GM12878 (cell line): ENCODE measurements around the gene BCR.
"Not testable (repeated sequence)": the region's sequence is repeated elsewhere in the genome, so short reads cannot be mapped to it uniquely, and the experiment has no call there.

Experiments
- ATF7 ChIP-seq: fragments of 450-650 bp; IDR thresholded peaks from 2 replicates; pipeline ENCODE4 v1.6.1; 2016; ENCODE audit warnings: low read depth, mild to moderate bottlenecking
- CREB1 ChIP-seq: IDR thresholded peaks from 2 replicates; pipeline ENCODE4 v1.6.1; 2012; ENCODE audit warnings: low read depth, mild to moderate bottlenecking, inconsistent platforms
- EP300 ChIP-seq, 2 experiments: fragments of 150-350 bp in 1 of 2; IDR thresholded peaks; 2 replicates each; pipeline ENCODE4 v1.6.1; 2011 to 2012; ENCODE audit warnings: low read depth in 2 of 2, low read length in 2 of 2, borderline replicate concordance in 1 of 2, improper control_type of control experiment in 1 of 2, inconsistent platforms in 1 of 2; ENCODE audit not compliant: control insufficient read depth in 1 of 2
- ETV6 ChIP-seq, 2 experiments: fragments of 450-650 bp in 1 of 2; IDR thresholded peaks in 1 of 2; conservative IDR thresholded peaks in 1 of 2; 2 replicates each; pipeline ENCODE4 v1.6.1; 2014; ENCODE audit warnings: antibody characterized with exemption in 1 of 2, borderline replicate concordance in 1 of 2, low read depth in 1 of 2, mild to moderate bottlenecking in 1 of 2, moderate library complexity in 1 of 2
- EZH2 ChIP-seq: IDR thresholded peaks from 2 replicates; pipeline ENCODE4 v1.6.1; 2012; ENCODE audit warnings: low read depth, mild to moderate bottlenecking, control low read depth, inconsistent platforms, low read length, borderline replicate concordance; ENCODE audit not compliant: control insufficient read depth
- FOS ChIP-seq: IDR thresholded peaks from 3 replicates; pipeline ENCODE4 v1.6.1; 2011; ENCODE audit warnings: borderline replicate concordance; ENCODE audit not compliant: insufficient read length; ENCODE audit errors: extremely low read depth
- MTA3 ChIP-seq: IDR thresholded peaks from 2 replicates; pipeline ENCODE4 v1.6.1; 2012; ENCODE audit warnings: low read length, inconsistent platforms, borderline replicate concordance
- POLR2A ChIP-seq: IDR thresholded peaks from 2 replicates; pipeline ENCODE4 v1.6.1; 2011; ENCODE audit warnings: low read depth, mild to moderate bottlenecking, low read length
- POLR2AphosphoS5 ChIP-seq: IDR thresholded peaks from 2 replicates; pipeline ENCODE4 v1.6.1; 2011; ENCODE audit warnings: mild to moderate bottlenecking, low read length, inconsistent platforms
- TAF1 ChIP-seq: IDR thresholded peaks from 2 replicates; pipeline ENCODE4 v1.6.1; 2011; ENCODE audit warnings: mild to moderate bottlenecking, low read depth, low read length, borderline replicate concordance
- TCF7 ChIP-seq: IDR thresholded peaks from 2 replicates; pipeline ENCODE4 v1.6.1; 2014; ENCODE audit warnings: antibody characterized with exemption, borderline replicate concordance
- TF ChIP-seq, protein P1 (sequence below), 3 experiments: IDR thresholded peaks in 2 of 3; conservative IDR thresholded peaks in 1 of 3; 2 replicates each; pipeline ENCODE4 v1.5.1; 2011; ENCODE audit warnings: low read depth in 3 of 3, low read length in 3 of 3, mild to moderate bottlenecking in 3 of 3, control low read depth in 2 of 3, moderate library complexity in 2 of 3, inconsistent platforms in 1 of 3, mixed read lengths in 1 of 3; ENCODE audit not compliant: control insufficient read depth in 2 of 3, insufficient read depth in 1 of 3; ENCODE audit errors: extremely low read depth in 1 of 3
- TF ChIP-seq, protein P2 (sequence below): IDR thresholded peaks from 2 replicates; pipeline ENCODE4 v1.6.1; 2012; ENCODE audit warnings: low read depth, low read length, improper control_type of control experiment
- TF ChIP-seq, protein P3 (sequence below): fragments of 450-650 bp; IDR thresholded peaks from 2 replicates; pipeline ENCODE4 v1.6.1; 2017; ENCODE audit warnings: antibody characterized with exemption, mild to moderate bottlenecking, moderate library complexity

DNA sequence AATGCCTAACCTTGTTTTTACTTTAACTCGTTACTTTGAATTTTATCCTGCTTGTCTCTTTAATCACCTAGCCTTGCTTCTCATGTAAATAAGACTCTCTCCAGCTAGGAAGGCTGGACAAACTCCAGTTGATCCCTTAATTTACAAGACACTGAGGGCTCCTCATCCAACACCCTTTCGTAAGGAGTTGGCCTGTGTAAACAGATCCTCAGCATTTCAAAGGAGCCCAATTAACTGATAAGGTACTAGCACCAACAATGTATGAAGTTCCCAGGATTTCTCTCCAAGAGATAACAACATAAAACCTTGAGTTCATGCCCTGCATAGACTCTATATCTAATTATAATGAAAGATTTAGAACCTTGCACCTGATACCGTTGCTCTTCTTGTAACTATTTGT lies 186.9 kb downstream of the BCR start:
- TF ChIP-seq, protein P1, sequence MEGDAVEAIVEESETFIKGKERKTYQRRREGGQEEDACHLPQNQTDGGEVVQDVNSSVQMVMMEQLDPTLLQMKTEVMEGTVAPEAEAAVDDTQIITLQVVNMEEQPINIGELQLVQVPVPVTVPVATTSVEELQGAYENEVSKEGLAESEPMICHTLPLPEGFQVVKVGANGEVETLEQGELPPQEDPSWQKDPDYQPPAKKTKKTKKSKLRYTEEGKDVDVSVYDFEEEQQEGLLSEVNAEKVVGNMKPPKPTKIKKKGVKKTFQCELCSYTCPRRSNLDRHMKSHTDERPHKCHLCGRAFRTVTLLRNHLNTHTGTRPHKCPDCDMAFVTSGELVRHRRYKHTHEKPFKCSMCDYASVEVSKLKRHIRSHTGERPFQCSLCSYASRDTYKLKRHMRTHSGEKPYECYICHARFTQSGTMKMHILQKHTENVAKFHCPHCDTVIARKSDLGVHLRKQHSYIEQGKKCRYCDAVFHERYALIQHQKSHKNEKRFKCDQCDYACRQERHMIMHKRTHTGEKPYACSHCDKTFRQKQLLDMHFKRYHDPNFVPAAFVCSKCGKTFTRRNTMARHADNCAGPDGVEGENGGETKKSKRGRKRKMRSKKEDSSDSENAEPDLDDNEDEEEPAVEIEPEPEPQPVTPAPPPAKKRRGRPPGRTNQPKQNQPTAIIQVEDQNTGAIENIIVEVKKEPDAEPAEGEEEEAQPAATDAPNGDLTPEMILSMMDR (IDR thresholded peaks at IDR 0.05 in 2 of 3, conservative IDR thresholded peaks at IDR 0.05 in 1 of 3; ENCODE audit: control insufficient read depth in 2 of 3, extremely low read depth in 1 of 3, insufficient read depth in 1 of 3, low read depth in 3 of 3, low read length in 3 of 3): not testable (repeated sequence)
- TF ChIP-seq TCF7; ETV6 (conservative IDR thresholded peaks at IDR 0.05 in 1 of 2, IDR thresholded peaks at IDR 0.05 in 1 of 2; ENCODE audit: borderline replicate concordance in 1 of 2, low read depth in 1 of 2); MTA3; TAF1; EP300 (IDR thresholded peaks at IDR 0.05; ENCODE audit: borderline replicate concordance in 1 of 2, control insufficient read depth in 1 of 2, low read depth in 2 of 2, low read length in 2 of 2); EZH2; CREB1; POLR2AphosphoS5; ATF7; FOS; POLR2A: not testable (repeated sequence)
- TF ChIP-seq, protein P2, sequence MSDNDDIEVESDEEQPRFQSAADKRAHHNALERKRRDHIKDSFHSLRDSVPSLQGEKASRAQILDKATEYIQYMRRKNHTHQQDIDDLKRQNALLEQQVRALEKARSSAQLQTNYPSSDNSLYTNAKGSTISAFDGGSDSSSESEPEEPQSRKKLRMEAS: not testable (repeated sequence)
- TF ChIP-seq, protein P3, sequence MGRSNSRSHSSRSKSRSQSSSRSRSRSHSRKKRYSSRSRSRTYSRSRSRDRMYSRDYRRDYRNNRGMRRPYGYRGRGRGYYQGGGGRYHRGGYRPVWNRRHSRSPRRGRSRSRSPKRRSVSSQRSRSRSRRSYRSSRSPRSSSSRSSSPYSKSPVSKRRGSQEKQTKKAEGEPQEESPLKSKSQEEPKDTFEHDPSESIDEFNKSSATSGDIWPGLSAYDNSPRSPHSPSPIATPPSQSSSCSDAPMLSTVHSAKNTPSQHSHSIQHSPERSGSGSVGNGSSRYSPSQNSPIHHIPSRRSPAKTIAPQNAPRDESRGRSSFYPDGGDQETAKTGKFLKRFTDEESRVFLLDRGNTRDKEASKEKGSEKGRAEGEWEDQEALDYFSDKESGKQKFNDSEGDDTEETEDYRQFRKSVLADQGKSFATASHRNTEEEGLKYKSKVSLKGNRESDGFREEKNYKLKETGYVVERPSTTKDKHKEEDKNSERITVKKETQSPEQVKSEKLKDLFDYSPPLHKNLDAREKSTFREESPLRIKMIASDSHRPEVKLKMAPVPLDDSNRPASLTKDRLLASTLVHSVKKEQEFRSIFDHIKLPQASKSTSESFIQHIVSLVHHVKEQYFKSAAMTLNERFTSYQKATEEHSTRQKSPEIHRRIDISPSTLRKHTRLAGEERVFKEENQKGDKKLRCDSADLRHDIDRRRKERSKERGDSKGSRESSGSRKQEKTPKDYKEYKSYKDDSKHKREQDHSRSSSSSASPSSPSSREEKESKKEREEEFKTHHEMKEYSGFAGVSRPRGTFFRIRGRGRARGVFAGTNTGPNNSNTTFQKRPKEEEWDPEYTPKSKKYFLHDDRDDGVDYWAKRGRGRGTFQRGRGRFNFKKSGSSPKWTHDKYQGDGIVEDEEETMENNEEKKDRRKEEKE: not testable (repeated sequence)
